ENCODE results near the gene NDUFAB1.
"Not testable (repeated sequence)": the region's sequence is repeated elsewhere in the genome, so short reads cannot be mapped to it uniquely, and the experiment has no call there.

NDUFAB1 gene

DNA sequence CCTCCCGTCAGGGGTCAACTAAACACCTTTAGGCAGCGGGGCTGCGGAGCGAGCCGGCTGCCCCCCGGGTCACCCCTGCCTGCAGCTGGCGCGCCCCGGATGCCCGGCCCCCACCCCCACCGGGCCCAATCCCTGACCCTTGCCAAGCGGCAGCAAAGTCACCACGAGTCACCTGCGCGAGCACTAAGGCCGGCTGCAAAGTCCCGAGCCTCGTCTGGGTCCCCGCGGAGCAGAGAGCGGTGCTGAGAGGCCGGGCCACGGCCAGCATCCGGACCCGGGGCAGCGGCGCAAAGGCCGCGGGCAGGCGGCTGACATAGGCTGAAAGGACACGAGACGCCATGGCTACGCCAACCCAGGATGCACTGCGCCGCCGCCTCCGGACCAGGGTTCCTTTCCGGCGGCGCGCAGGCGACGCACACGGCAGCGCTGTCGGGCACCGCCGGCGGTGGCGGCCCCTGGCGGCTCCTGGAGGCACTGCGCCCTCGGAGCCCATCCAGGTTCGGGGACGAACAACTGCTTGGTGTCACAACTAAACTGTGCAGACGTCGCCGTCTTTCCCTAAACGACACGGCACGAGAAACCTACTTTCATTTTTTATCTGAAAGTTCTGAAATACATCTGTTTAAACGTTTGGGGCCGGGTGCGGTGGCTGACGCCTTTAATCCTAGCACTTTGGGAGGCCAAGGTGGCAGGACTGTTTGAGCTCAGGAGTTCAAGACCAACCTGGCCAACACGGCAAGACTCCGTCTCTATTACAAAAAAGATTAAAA, at the start of gene NDUFAB1:
Gene NDUFAB1 (minus strand): TSS at position 366 of the 770 bp plus-strand sequence. CDS start 26 bp downstream, at position 340.
- DNase-seq (ENCODE audit: low read depth in 1 of 2, low spot score in 1 of 2): peak; percentile 87

DNA sequence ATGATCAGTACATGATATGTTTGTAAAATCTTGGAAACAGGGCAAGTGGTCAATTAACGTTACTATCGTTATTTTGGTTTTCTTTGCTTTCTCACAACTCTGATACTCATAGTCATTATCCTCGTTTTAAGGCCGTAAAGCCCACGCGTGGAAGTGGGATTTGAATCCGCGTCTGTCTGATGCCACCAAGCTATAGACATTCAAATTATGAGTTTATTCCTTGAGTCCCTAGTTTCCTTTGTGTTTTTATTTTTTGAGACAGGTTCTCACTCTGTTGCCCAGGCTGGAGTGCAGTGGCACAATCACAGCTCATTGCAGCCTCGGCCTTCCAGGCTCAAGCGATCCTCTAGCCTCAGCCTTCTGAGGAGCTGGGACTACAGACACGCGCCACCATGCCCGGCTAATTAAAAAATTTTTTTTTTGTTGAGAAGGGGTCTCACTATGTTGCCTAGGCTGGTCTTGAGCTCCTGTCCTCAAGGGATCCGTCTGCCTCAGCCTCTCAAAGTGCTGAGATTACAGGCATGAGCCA, 46.2 kb upstream of the NDUFAB1 start:
- DNase-seq (ENCODE audit: low read depth in 1 of 2, low spot score in 1 of 2): no peak

DNA sequence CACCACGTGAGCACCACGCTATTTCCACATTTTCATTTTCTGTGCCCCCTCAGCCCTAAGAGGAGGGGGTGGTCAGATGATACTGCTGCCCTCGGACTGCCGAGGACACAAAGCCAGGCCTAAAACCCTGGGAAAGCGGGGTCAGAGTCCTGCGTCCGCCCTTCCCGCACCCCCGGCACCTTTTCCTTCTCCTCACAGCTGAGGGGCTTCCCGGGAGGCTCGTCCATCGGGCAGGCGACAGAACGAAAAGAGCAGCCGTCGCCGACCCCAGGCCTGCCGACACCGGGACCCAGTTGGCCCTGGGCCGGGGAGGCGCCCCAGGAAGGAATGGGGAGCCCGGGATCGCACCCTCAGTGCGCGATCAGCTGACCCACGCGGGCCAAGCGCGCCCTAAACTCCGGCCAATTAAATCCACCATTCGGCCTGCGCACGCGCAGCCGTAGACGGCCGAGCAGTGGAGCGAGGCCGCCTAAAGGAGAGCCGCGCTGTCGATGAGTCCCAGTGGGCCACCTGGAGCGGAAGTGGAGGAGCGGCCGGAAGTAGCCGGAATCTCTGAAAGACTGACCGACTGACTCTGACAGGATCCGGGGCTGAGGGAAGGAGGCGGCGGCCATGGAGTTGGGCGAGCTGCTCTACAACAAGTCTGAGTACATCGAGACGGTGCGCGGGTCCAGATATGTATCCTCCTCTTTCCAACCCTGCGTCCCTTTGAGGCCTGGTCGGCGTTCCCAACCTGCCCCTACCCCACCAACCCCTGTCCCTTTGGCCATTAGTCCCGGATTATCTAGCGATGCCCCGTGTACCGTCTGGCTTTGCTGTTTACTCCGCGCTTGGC, 45.0 kb upstream of the NDUFAB1 start, which contains the start of the genes DCTN5 and PALB2:
Gene DCTN5 (plus strand): TSS at position 536 of the 835 bp plus-strand sequence. CDS start 77 bp downstream, at position 613.
Gene PALB2 (minus strand): TSS at position 380 of the 835 bp plus-strand sequence. CDS start 153 bp downstream, at position 227.
- peak; percentile 64 to 85 for DNase-seq (ENCODE audit: low read depth in 1 of 2, low spot score in 1 of 2)

DNA sequence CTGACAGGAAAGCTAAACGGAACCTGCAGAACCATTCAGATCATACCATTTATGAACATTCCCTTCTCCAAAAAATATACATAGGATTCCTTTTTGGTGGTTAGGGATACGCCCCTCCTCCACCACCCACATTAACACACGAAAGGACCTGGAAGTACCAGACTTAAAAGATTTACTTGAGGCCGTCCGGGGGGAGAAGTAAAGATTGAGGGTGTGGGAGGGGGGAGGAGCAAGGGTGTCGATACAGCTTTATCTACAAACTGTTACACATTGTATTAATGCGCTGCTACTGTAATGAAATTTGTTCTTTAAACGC, 44.5 kb upstream of the NDUFAB1 start:
- DNase-seq (ENCODE audit: low read depth in 1 of 2, low spot score in 1 of 2): peak in 1 of 2 donors; percentile 4

DNA sequence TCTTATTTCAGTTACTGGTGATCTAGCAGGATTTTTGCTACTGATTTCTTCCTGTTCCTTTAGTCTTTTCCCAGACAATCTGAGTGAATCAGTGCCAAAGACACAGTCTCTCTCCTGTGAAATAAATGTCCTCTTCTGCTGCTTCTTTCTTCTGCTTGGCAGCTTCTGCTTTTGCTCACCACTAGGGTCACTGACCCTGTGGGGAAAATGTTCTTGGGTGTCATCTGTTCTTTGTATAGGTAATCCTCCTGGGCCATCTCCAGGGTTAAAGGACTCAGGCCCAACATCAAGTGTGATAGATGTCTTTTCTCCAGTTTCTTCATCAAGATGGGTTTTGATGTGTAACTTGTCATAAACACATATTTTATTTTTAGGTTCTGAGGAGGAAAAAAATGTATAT, 39.8 kb upstream of the NDUFAB1 start:
- no peak for DNase-seq (ENCODE audit: low read depth in 1 of 2, low spot score in 1 of 2)

DNA sequence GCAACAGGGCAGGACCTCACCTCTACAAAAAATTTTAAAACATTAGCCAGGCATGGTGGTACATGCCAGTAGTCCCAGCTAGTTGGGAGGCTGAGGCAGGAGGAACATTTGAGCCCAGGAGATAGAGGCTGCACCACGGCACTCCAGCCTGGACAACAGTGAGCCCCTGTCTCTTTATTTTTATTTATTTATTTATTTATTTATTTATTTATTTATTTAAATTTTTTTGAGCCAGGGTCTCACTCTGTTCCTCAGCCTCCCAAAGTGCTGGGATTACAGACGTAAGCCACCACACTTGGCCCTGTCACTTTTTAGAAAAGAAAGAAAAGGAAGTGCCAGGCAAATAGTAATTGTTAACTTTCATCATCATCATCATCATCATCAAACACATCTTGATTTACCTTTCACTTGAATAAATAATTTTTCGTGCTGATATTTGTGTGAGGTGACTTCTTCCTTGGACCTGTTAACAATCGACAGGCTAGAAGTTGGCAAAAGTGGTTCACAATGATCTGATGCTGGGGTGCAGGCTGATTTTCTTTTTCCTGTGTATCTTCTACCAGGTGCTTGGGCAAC, 38.4 kb upstream of the NDUFAB1 start:
- no peak for DNase-seq (ENCODE audit: low read depth in 1 of 2, low spot score in 1 of 2)

DNA sequence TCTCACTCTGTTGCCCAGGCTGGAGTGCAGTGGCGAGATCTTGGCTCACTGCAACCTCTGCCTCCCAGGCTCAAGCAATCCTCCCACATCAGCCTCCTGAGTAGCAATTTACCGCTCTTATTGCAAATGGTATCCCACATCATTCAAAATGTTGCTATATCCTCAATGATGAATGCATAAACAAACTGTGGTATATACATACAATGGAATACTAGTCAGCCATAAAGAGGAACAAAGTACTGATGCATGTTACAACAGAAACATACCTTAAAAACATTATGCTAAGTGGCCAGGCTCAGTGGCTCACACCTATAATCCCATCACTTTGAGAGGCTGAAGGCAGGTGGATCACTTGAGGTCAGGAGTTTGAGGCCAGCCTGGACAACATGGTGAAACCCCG, 35.8 kb upstream of the NDUFAB1 start:
- not testable (repeated sequence) for DNase-seq (ENCODE audit: low read depth in 1 of 2, low spot score in 1 of 2)

DNA sequence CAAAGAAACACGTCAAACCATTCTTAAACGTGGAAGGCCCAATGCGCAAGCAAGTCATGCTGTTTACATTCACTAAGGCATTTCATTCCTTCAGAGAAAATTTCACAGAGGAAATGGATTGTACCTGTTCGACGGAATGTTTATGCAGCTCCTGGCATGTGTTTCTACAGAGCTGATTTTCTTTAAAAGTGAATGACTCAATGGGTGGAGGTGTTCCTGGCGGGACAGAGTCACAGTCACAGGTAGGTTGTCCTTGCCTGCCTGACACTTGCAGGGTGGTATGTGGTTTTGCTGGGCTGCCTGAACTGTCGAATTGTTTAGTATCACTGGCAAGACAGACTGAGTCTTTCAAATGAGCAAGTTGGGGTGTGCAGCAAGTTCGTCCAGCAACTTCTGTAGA, 33.4 kb upstream of the NDUFAB1 start:
- no peak for DNase-seq (ENCODE audit: low read depth in 1 of 2, low spot score in 1 of 2)

DNA sequence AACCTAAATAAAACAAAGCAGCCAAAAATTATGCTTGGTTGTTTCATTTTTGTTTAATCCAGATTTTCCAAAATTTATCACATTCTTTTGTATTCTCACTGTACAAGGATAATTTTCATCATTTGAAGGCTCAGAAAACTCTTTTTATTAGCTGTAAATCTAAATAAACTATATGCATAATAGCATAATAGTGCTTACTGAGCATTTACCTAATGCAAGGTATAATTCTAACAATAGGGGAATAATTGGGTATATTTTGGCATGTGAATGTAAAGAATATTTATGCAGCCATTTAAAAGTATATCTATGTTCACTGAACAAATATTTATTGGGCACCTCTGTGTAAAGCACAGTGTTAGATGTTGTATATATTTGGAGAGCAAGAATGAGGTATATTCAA, 28.0 kb upstream of the NDUFAB1 start:
- no peak for DNase-seq (ENCODE audit: low read depth in 1 of 2, low spot score in 1 of 2)

DNA sequence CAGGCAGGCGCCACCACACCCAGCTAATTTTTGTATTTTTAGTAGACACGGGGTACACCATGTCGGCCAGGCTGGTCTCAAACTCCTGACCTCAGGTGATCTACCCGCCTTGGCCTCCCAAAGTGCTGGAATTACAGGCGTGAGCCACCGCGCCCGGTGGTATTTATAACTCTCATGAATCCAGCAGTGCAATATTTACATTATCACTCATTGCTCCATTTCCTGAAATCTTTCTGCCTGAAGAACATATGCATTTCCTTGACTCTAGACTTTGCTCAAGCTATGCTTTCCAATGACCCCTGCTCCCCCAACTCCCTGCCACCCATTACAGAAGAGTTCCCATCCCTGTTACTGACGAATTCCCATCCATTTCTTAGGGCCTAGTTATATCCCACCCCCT, 19.7 kb upstream of the NDUFAB1 start:
- DNase-seq (ENCODE audit: low read depth in 1 of 2, low spot score in 1 of 2): no peak

DNA sequence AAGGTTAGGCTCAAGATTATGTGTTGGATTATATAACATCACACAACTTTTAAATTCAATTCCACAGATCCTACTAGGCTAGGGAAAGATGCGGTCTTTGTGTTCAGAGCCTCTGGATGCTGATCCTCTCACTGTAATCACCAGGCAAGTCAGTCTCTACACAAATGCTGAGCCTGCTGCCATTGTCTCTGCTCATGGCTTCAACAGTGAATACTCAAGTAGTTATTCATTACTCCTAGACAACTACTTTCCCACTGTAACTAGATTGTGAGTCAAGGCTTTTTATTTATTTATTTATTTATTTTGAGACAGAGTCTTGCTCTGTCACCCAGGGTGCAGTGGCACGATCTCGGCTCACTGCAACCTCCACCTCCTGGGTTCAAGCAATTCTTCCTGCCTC, 15.8 kb upstream of the NDUFAB1 start:
- DNase-seq (ENCODE audit: low read depth in 1 of 2, low spot score in 1 of 2): no peak

DNA sequence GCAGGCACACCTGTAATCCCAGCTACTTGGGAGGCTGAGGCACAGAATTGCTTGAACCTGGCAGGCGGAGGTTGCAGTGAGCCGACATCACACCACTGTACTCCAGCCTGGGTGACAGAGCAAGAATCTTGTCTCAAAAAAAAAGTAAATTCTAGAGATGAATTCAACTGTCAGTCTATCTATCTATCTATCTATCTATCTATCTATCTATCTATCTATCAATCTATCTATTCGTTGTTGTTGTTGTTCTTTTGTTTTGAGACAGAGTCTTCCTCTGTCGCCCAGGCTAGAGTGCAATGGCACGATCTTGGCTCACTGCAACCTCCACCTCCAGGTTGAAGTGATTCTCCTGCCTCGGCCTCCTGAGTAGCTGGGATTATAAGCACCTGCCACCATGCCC, 14.8 kb upstream of the NDUFAB1 start:
- DNase-seq (ENCODE audit: low read depth in 1 of 2, low spot score in 1 of 2): not testable (repeated sequence)

DNA sequence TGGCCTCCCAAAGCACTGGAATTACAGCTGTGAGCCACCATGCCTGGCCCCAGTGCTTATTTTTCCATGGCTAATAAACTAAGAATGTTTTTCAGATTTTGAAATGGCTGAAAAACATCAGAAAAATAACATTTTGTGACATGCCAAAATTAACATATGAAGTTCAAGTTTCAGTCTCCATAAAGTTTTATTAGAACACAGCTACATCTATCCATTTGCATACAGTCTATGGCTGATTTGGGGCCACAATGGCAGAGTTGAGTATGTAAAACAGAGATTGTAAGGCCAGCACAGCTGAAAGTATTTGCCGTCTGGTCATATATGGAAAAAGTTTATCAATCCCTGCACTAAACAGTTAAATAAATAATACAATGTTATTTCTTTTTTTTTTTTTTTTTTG, 13.8 kb upstream of the NDUFAB1 start:
- no peak for DNase-seq (ENCODE audit: low read depth in 1 of 2, low spot score in 1 of 2)

DNA sequence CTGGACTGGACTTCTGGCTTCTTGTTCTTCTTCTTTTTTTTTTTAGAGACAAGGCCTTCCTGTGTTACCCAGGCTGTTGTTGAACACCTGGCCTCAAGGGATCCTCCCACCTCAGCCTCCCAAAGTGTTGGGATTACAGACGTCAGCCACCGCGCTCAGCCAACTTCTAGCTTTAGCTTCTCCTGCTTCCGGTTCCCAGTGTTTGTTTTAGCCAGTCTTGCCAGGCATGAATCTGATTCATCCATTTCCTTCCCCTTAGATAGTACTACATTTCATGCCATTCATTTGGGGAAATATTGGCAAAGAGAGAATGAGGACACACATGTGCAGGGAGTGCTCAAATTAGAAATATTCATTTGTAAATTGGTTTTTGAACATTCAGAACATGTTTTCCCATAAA, 12.1 kb upstream of the NDUFAB1 start:
- no peak for DNase-seq (ENCODE audit: low read depth in 1 of 2, low spot score in 1 of 2)

DNA sequence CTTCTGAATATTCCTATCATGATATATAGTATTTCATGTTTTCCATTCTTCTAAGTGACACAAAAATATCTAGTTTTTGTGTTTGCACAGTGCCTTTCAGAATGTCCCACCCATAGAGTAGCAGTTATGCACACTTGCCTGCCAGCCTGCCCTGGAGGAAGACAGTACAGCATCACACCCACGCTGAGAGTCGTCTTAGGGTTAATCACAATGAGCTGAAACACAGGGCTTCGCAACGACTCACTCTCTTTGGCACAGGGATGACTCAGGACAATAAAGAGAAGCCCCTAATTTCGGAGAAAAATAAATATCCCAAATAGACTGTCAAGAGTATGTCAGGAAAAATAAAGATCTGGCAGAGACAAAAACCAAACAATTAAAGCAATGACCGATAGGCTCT, 11.6 kb upstream of the NDUFAB1 start:
- DNase-seq (ENCODE audit: low read depth in 1 of 2, low spot score in 1 of 2): no peak

DNA sequence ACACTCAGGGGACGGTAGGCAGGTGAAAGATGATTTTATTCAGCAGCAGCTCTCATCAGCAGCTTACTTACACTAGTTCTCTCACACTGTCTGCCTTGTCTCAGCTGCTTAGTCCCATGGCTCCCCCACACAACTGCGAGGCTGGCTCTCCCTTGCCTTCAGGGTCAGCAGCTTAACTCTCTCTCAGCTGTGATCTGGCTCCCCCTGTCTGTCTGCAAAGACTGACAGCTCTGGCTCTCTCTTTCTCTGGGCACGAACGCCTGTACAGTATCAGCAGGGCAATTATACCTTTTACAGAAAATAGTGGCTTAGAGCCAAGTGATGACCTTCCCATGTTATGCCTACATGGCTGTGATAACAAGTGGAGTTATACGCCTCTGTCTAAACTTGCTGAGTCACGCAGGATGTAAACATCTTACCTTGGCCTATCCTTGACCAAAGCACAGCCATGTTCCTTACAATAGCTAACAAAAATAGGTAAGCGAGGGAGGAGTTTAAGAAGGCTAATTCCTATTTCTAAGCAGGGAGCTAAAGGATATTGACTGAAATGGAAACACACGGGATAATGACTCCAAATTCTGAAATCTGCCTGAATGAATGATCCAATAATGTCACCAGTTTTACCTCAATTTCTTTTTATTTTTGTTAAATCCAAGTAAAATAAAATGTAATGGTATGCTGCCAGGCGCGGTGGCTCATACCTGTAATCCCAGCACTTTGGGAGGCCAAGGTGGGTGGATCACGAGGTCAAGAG, 1.1 kb upstream of the NDUFAB1 start:
- no peak for DNase-seq (ENCODE audit: low read depth in 1 of 2, low spot score in 1 of 2)

DNA sequence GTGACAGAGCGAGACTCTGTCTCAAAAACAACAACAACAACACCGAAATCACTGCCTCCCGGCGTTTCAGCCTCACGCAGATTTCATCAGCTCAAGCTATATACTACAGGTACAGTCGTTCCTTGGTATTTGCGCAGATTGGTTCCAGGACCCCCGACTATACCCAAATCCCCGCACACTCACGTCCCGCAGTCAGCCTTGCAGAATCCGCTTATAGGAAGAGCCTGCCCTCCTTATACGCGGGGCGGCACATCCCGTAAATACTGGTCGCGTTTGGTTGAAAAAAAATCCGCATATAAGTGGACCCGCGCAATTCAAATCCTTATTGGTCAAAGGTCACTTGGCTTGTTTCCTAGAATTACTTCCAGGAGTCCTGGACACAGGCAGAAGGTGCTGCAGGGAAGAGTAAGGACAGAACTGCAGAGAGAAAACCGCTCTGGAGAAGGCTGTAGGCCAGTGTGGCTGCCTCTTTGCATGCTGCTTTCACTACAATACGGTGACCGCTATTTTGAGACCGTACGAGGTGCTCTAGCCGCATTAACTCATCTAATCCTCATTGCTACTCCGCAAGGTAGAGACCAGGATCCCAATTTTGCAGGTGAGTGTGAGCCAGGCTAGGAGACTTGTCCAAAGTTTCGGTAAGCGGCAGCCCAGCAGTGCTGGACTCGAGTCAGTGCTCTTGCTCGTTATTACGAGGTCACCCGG, 718 bp downstream of the NDUFAB1 start:
- DNase-seq (ENCODE audit: low read depth in 1 of 2, low spot score in 1 of 2): no peak

DNA sequence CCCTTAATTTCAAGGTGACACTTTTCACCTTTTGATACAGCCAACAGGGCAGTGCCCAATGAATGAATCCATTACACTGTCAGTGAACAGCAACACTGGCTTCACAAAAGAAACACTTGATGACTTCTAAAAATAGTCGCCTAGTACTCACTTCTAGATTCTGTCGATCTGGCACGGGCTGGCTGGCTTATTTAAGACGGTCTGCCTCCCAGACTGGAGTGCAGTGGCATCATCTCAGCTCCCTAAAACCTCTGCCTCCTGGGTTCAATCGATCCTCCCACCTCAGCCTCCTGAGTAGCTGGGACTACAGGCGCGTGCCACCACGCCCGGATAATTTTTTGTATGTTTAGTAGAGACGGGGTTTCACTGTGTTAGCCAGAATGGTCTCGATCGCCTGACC, 1.9 kb downstream of the NDUFAB1 start:
- DNase-seq (ENCODE audit: low read depth in 1 of 2, low spot score in 1 of 2): no peak

DNA sequence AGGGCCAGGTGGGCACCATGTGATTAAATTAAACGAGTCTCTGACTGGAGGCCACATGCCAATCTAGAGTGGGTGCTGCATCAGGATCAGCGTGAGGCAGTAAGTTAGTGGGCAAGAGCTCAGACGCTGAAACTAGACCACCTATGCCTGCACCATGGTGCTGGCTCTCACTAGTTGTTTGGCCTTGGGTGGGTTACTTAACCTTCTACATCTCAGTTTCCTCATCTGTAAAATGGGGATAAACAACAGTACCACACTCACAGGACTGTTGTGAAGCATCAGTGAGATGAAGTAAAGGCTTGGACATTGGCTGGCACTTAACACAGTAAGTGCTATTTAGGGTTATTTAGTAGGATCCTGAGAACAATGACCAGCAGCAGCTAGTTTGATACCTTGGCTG, 5.9 kb downstream of the NDUFAB1 start:
- no peak for DNase-seq (ENCODE audit: low read depth in 1 of 2, low spot score in 1 of 2)

DNA sequence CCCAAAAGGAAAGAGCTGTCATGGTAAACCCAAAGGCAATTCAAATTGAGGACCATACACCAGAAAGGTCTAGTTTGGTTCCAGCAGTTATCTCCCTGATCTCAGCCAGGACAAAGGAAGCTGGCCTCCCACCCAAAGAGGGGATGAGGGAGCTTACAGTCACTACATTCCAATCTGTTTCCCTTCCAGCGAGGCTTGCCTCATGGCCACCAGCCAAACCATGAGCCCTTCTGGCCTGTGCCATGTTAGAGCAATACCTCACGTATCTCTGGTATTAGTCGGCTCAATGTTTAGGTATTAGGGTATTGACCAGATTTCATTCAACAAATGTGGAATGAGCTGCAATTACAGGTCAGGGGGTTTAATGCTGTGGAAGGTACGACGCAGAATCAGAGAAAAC, 8.4 kb downstream of the NDUFAB1 start:
- DNase-seq (ENCODE audit: low read depth in 1 of 2, low spot score in 1 of 2): no peak
